Breast epithelium (tissue), 3 donors: ENCODE measurements around the gene ASS1.

Experiments used
- CTCF ChIP-seq, 3 donors: fragments of 450-650 bp; IDR thresholded peaks; one replicate each; pipeline ENCODE4 v1.5.1; 2016 to 2017; ENCODE audit warnings: antibody characterized with exemption in 3 of 3, mild to moderate bottlenecking in 3 of 3, moderate library complexity in 3 of 3
- POLR2AphosphoS5 ChIP-seq, 3 donors: sonication (generic); formaldehyde crosslinking; IDR thresholded peaks; one replicate each; pipeline ENCODE4 v1.6.1; 2017; ENCODE audit warnings: antibody characterized with exemption in 3 of 3

- TF ChIP-seq CTCF (IDR thresholded peaks at IDR 0.05) (no peak), POLR2AphosphoS5 (IDR thresholded peaks at IDR 0.05) (no peak)
These were observed 33.4 kb downstream of the ASS1 start for GRCh38 chr9:130478152-130478551.
